Stomach (tissue), 9 donors: ENCODE measurements around the gene DLG2. TPM values are rescaled to one million over a fixed set of nuclear protein-coding genes. Genes with fewer than 3 reads are reported as not detected.

Source experiments
- DNase-seq, 2 donors: peaks; one replicate each; pipeline versions ENCODE4 v3.0.0 to v3.0.0-alpha.2; 2013 to 2019
- H3K27ac ChIP-seq, 5 donors: fragments of 200-600 bp in 4 of 5; sonication (generic) in 4 of 5; one replicate each; pipeline ENCODE4 v1.5.1; 2013 to 2019; ENCODE audit warnings: mild to moderate bottlenecking in 1 of 5, moderate library complexity in 1 of 5
- H3K27me3 ChIP-seq, 3 donors: fragments of 200-600 bp; sonication (generic); one replicate each; pipeline ENCODE4 v1.5.1; 2017 to 2019; ENCODE audit warnings: mixed run types in 1 of 3
- H3K36me3 ChIP-seq, 4 donors: fragments of 200-600 bp; sonication (generic); 1 replicate in 3 of 4; 2 replicates in 1 of 4; pipeline ENCODE4 v1.5.1; 2016 to 2019
- H3K4me1 ChIP-seq, 4 donors: fragments of 200-600 bp; sonication (generic); one replicate each; pipeline ENCODE4 v1.5.1; 2016 to 2019
- H3K4me3 ChIP-seq, 4 donors: fragments of 200-600 bp; sonication (generic) in 3 of 4; one replicate each; pipeline ENCODE4 v1.5.1; 2016 to 2019; ENCODE audit warnings: mild to moderate bottlenecking in 1 of 4
- H3K9me3 ChIP-seq, 4 donors: fragments of 200-600 bp; sonication (generic); one replicate each; pipeline ENCODE4 v1.5.1; 2016 to 2019
- EP300 ChIP-seq: sonication (generic); formaldehyde crosslinking; IDR thresholded peaks from one replicate; pipeline ENCODE4 v1.6.1; 2017; ENCODE audit warnings: antibody characterized with exemption
- POLR2A ChIP-seq, 4 donors: fragments of 450-650 bp; IDR thresholded peaks; one replicate each; pipeline ENCODE4 v1.6.1; 2016; ENCODE audit warnings: antibody characterized with exemption in 4 of 4, control low read depth in 2 of 4, mild to moderate bottlenecking in 1 of 4, moderate library complexity in 1 of 4
- POLR2AphosphoS5 ChIP-seq, 3 donors: sonication (generic); formaldehyde crosslinking; IDR thresholded peaks; one replicate each; pipeline ENCODE4 v1.6.1; 2016; ENCODE audit warnings: antibody characterized with exemption in 3 of 3
- WGBS, 5 donors: extraction: QIAGEN DNeasy Blood & Tissue Kit in 3 of 5; methylation state at CpG; one replicate each; pipeline versions ENCODE4 v1.1.5 to v1.1.7; 2013 to 2018; 5-methylcytosine and 5-hydroxymethylcytosine counted together
- intact Hi-C: fragments of 100-400 bp; cut with DNase I; formaldehyde crosslinking; loops from one replicate; pipeline ENCODE4 v1.15.1; 2023; ENCODE audit warnings: low total_unique reads
- polyA plus RNA-seq, 3 donors: library from polyadenylated mRNA; stranded (reverse); fragments of 200-250 nt; gene quantifications; one replicate each; pipeline ENCODE4 v1.2.3, GENCODE V29; 2013
- total RNA-seq, 5 donors: library from RNA; depleted of rRNA; stranded (reverse); fragments of >200 nt; gene quantifications; one replicate each; pipeline versions ENCODE4 v1.1.0 to v1.2.3, GENCODE V29; 2014 to 2016
- TF ChIP-seq, protein P1 (sequence below), 7 experiments: fragments of 450-650 bp in 4 of 7; fragments of 200-600 bp in 3 of 7; sonication (generic) in 3 of 7; IDR thresholded peaks; one replicate each; pipeline ENCODE4 v1.5.1; 2016 to 2019; ENCODE audit warnings: antibody characterized with exemption in 7 of 7, control low read depth in 2 of 7, mild to moderate bottlenecking in 1 of 7
- donor health status: healthy with polysubstance abuse.
- donor health status: Bipolar disorder and iron deficiency.
- donor health status: healthy.

DLG2 gene
- total and polyA plus RNA-seq, 8 donors: 1.3 to 19.1 (median 3.5) TPM

DNA sequence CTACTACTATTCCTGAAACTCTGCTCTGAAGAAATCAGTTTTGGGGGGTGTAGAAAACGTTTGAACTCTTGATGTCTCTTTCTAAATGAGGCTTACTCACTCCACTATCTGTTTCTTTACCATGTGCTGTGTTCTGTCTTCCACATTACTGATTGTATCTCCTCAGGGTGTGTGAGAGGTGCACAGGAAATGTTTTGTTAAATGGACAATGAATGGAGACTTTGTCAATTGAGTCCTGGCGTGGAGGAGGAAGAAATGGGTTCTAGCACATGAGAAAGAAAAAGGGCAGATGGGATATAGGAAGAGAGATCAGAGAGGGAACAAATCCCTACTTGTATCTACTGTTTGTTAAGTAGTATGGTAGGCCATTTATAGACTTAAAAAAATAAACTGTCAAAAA lies 1763.9 kb downstream of the DLG2 start:
- 39 to 57% (median 42%) methylated on average over 2 of the region's 2 CpGs for WGBS, 5 donors

DNA sequence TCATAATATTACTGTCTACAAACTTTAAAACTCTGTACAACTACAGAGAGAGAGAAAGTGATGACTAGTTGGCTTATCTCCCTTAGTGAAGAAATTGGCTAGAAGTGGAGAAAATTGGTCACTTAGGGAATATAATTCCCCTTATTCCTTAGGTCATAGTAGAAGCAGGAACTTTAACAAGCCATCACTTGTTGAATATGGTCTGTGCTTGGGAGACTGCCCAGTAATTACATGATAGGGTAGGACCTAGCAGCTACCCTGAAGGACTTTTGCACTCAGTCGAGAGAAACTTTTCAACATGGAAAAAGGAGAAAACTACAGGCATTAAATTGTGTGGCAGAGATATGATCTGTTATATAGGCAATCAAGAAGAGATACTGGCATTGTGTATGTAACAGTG lies 1764.5 kb downstream of the DLG2 start:
- DNase-seq: peak in 1 of 2 donors; percentile 18
- TF ChIP-seq EP300: no peak
- TF ChIP-seq, protein P1, sequence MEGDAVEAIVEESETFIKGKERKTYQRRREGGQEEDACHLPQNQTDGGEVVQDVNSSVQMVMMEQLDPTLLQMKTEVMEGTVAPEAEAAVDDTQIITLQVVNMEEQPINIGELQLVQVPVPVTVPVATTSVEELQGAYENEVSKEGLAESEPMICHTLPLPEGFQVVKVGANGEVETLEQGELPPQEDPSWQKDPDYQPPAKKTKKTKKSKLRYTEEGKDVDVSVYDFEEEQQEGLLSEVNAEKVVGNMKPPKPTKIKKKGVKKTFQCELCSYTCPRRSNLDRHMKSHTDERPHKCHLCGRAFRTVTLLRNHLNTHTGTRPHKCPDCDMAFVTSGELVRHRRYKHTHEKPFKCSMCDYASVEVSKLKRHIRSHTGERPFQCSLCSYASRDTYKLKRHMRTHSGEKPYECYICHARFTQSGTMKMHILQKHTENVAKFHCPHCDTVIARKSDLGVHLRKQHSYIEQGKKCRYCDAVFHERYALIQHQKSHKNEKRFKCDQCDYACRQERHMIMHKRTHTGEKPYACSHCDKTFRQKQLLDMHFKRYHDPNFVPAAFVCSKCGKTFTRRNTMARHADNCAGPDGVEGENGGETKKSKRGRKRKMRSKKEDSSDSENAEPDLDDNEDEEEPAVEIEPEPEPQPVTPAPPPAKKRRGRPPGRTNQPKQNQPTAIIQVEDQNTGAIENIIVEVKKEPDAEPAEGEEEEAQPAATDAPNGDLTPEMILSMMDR (IDR thresholded peaks at IDR 0.05): no peak
- H3K27me3 ChIP-seq: no peaks in the 10 kb centered on the region
- no peak overlapping the region for H3K27ac ChIP-seq
- no peak overlapping the region for H3K4me3 ChIP-seq
- H3K9me3 ChIP-seq: peaks cover 0 to 9% (median 2%) of the 10 kb centered on the region in 4 donors
- intact Hi-C loops: no loop called here
- H3K4me1 ChIP-seq: peaks cover 0 to 10% (median 0%) of the 10 kb centered on the region in 4 donors
- 37 to 69% (median 55%) methylated on average over 1 of the region's 1 CpG for WGBS, 5 donors
- no peaks in the 10 kb centered on the region for H3K36me3 ChIP-seq

More for the DNA sequence above, 1763.9 kb downstream of the DLG2 start:
- H3K4me3 ChIP-seq: no peak overlapping the region
- H3K4me1 ChIP-seq: peaks cover 0 to 10% (median 0%) of the 10 kb centered on the region in 4 donors
- intact Hi-C loops: no loop called here
- no peaks in the 10 kb centered on the region for H3K27me3 ChIP-seq
- no peak overlapping the region for H3K27ac ChIP-seq
- TF ChIP-seq POLR2A (IDR thresholded peaks at IDR 0.05): no peak
- TF ChIP-seq POLR2AphosphoS5 (IDR thresholded peaks at IDR 0.05): no peak
- TF ChIP-seq EP300: no peak
- TF ChIP-seq, protein P1 (IDR thresholded peaks at IDR 0.05): no peak
- H3K9me3 ChIP-seq: peaks cover 0 to 9% (median 2%) of the 10 kb centered on the region in 4 donors
- no peaks in the 10 kb centered on the region for H3K36me3 ChIP-seq
- DNase-seq: no peak

DNA sequence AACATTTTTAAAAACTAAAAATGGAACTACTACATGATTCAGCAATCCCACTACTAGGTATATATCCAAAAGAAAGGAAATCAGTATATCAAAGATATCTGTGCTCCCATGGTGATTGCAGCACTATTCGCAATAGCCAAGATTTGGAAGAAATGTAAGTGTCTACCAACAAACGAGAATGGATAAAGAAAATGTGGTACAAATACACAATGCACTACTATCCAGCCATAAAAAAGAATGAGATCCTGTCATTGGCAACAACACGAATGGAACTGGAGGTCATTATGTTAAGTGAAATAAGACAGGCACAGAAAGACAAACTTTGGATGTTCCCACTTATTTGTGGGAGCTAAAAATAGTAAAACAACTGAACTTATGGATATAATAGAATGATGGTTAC lies 1765.1 kb downstream of the DLG2 start:
- no peak for DNase-seq
- H3K4me3 ChIP-seq: no peak overlapping the region
- H3K9me3 ChIP-seq: peaks cover 0 to 9% (median 5%) of the 10 kb centered on the region in 4 donors
- no peaks in the 10 kb centered on the region for H3K36me3 ChIP-seq
- intact Hi-C loops: no loop called here
- H3K27me3 ChIP-seq: no peaks in the 10 kb centered on the region
- TF ChIP-seq POLR2A (IDR thresholded peaks at IDR 0.05): no peak
- TF ChIP-seq, protein P1 (IDR thresholded peaks at IDR 0.05): no peak
- no peak for TF ChIP-seq EP300
- TF ChIP-seq POLR2AphosphoS5 (IDR thresholded peaks at IDR 0.05): no peak
- peaks cover 0 to 10% (median 0%) of the 10 kb centered on the region in 4 donors for H3K4me1 ChIP-seq
- 72 to 82% (median 76%) methylated on average over 3 of the region's 3 CpGs for WGBS, 5 donors
- no peak overlapping the region for H3K27ac ChIP-seq

DNA sequence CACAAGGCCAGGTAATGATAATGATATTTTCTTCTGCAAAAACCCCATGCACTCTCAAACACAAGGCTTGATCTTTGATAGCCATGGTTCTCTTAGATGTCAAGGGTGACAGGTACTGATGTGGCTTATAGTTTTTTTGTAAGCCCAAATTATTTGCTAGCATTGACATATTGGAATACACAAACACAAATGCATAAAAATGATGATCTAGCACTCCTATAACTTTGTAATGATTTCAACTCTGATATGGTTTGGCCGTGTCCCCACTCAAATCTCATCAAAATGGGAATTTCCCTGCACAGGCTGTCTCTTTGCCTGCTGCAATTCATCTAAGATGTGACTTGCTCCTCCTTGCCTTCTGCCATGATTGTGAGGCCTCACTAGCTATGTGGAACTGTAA lies 1768.5 kb downstream of the DLG2 start:
- intact Hi-C loops: no loop called here
- no peak overlapping the region for H3K4me3 ChIP-seq
- no peak overlapping the region for H3K27ac ChIP-seq
- H3K27me3 ChIP-seq: no peaks in the 10 kb centered on the region
- H3K36me3 ChIP-seq: no peaks in the 10 kb centered on the region
- TF ChIP-seq POLR2A (IDR thresholded peaks at IDR 0.05) (no peak), EP300 (no peak), POLR2AphosphoS5 (IDR thresholded peaks at IDR 0.05) (no peak)
- TF ChIP-seq, protein P1 (IDR thresholded peaks at IDR 0.05): no peak
- peaks cover 0 to 5% (median 0%) of the 10 kb centered on the region in 4 donors for H3K4me1 ChIP-seq
- 69 to 89% (median 85%) methylated on average over 1 of the region's 1 CpG for WGBS, 5 donors
- no peak for DNase-seq
- peaks cover 0 to 9% (median 5%) of the 10 kb centered on the region in 4 donors for H3K9me3 ChIP-seq
